Activated CD4-positive, alpha-beta T cell treated with anti-CD3 and anti-CD28 coated beads for 4 hours (primary cell): ENCODE measurements around the gene POU2F1.
A peak's percentile ranks its signal among the peaks of the same experiment; 100 is the strongest.

Experiments used
- DNase-seq, 2 donors: peaks; one replicate each; pipeline ENCODE4 v3.0.0-alpha.2; 2020

The POU2F1 gene

GRCh38 chr1:167375949-167376348, 155.3 kb downstream of the POU2F1 start:
- no peak for DNase-seq

- no peak for DNase-seq
These were observed 166.7 kb downstream of the POU2F1 start for GRCh38 chr1:167387251-167387910.

DNA sequence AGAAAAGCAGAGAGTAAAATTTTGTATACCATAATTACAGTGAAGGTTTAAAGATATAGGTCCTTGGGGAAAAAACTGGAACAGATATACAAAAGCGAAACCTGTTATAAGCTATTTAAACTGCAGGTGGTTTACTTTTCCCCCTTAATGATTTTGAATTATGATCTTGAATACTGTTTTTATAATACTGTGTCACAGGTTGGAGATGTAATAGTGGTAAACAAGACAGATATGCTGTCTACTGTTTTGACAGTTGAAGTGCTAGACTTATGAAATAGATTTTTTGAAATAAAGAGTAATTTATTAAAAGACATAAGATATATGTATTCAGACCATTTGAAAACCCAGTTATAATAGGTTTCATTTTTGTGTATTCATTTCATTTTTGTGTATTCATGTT, 168.3 kb downstream of the POU2F1 start:
- no peak for DNase-seq

DNA sequence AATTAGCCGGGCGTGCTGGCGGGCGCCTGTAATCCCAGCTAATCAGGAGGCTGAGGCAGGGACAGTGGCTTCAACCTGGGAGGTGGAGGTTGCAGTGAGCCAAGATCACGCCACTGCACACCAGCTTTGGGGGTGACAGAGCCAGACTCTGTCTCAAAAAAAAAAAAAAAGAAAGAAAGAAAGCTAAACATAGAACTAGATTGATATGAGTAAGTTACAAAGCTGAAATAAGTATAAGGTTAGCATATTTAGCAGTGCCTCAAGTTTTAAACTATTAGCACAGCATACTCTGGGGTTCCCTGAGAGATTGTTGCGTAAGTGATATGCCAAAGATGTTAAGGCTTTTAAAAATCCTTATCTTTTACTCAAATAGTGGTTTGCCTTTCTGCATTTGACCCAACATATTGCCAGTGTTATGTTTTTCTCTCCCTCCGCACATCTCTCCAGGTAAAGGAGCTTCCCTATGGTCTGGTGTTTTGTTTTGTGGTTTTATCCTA, 171.6 kb downstream of the POU2F1 start:
- DNase-seq, result no peak

DNA sequence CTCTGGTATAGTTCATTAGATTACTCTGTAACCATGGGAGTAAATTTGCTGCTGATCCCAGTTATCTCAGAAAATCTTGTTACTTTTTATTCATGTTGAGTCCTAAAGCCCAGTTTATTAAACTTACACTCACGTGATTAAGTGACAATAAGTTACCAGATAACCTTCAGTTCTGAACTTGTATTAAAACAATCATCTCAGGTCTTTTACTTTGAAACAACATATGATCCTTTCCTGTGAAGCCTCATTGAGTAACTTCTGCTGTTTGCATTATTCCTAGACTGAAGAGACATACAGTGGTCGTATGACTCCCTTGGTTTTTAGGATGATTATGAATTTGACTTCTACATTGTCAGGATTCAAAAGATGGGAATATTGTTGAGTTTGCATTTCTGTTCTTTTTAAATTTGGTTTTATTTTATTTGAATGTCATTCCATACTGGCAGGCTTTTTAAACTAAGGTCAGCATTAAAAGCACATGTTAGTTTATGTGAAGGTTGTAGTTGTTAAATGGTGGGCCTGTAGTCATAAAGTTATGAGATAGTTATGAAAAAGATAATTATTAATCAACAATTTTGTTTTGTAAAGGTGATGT, 179.8 kb downstream of the POU2F1 start:
- DNase-seq, result no peak

DNA sequence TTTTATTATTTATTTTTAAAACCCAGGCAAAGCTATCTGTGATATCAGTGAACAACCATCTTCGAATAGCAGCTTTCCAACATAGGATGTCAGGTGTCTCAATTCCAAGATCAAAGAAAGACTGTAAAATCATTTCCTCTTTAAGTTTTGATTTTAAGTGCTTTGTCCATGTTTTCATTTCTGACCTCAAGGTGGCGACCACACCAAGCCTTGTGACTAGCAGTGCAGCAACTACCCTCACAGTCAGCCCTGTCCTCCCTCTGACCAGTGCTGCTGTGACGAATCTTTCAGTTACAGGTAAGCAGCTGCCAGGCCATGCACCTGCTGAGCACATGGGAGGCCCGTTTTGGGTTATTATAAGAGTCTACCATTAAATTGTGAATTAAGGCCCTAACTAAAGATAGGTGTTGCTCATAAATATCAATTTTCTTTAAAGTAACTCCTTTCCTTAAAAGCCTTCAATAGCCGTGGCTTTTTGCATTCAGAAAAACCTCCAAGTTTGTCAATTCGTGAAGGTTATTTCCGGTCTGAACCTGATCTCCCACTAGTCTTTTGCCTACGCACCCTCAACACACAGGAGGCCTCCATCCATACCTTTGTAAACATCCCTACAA, 180.7 kb downstream of the POU2F1 start:
- DNase-seq, result peak; percentile 44

- no peak for DNase-seq
These were observed 183.6 kb downstream of the POU2F1 start for GRCh38 chr1:167404161-167404888.

GRCh38 chr1:167404908-167405307, 184.2 kb downstream of the POU2F1 start:
- DNase-seq, result no peak

- DNase-seq, result no peak
These were observed 187.7 kb downstream of the POU2F1 start for GRCh38 chr1:167408355-167408754.

GRCh38 chr1:167409183-167409582, 188.5 kb downstream of the POU2F1 start:
- no peak for DNase-seq

GRCh38 chr1:167412072-167412471, 191.4 kb downstream of the POU2F1 start:
- no peak for DNase-seq

- no peak for DNase-seq
These were observed 192.2 kb downstream of the POU2F1 start for GRCh38 chr1:167412920-167413319.

- DNase-seq, result no peak
These were observed 192.6 kb downstream of the POU2F1 start for GRCh38 chr1:167413328-167413727.

GRCh38 chr1:167416506-167416905, 195.8 kb downstream of the POU2F1 start:
- DNase-seq, result no peak

DNA sequence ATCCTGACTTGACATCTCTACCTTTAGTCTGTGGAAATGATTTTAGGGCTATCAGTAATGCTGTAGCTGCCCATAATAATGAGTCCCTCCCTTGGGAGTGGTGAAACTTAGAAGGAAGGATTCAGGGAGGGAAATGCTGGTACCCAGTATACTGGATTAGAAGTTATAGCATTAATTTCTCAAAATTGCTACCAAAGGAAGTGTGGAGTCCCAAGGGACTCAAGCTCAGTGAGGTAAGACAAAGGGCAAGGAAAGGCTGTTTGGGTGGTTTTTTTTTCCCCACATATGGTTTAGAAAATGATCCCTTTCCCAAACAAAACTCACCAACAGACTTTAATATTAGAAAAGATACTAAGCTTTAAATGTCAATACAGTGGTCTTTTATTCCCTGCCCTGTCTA, 197.7 kb downstream of the POU2F1 start:
- DNase-seq, result no peak

GRCh38 chr1:167419245-167419644, 198.6 kb downstream of the POU2F1 start:
- DNase-seq, result no peak

- no peak for DNase-seq
These were observed 199.8 kb downstream of the POU2F1 start for GRCh38 chr1:167420510-167420909.

DNA sequence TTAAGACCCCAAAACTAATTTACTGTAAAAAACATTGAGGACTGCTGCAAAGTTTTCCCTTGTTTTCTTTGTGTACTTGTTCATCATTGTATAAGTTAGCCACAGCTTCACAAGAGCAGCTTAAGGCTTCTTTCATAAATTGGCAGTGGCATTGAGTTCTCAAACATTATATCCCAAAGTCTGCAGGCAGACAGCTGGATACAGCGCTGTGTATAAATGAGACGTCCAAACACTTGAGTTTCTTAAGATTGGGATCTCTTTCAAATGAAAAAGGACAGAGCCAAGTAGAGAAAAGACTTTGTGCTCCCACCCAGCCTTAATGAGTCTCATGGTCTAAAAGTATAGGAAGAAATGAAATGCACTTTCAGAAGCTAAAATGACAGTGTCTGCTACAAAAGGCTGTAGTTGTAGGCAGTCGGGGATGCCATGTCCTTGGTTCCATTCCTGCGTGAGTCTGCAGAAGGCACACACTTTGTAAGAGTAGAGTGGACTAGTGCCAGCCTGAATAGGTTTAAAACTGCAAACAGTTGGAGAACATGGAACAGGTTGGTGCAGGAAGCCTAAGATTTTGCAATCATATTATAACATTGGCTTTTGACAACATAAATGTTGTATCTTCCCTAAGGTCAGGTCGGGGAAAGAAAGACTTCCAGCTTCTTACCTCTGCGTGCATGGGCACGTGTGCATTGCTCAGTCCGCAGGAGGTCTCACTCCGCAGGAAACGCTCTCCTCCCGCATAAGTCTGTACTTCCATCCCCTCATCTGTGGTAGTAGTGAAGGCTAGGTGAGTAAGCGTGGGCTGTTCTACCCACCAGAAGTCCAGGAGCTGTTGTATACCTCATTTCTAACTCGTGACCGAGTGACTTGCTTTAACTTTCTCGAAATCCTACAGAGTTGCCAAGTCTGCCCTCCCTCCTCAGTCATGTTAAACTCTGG, 203.3 kb downstream of the POU2F1 start:
- no peak for DNase-seq

- DNase-seq, result no peak
These were observed 204.8 kb downstream of the POU2F1 start for GRCh38 chr1:167425482-167425881.

DNA sequence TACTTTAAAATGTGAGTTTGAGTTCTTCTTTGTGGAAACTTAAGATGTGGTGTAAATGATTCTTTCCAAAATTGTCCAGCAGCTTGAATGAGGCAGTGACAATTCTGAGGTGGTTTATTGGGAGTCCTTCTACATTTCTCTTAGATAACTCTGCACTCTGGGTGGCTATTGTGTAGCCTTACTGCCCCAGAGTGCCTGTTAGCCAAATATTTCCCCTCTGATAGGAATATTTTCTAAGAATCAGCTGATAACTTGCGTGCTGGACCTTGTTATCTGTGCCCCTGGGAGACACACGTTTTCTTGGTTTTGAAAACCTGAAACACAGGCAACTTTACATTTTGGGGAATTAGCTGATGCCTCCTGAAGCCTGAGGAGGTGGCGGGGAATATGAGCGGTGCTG, 206.0 kb downstream of the POU2F1 start:
- DNase-seq, result no peak

DNA sequence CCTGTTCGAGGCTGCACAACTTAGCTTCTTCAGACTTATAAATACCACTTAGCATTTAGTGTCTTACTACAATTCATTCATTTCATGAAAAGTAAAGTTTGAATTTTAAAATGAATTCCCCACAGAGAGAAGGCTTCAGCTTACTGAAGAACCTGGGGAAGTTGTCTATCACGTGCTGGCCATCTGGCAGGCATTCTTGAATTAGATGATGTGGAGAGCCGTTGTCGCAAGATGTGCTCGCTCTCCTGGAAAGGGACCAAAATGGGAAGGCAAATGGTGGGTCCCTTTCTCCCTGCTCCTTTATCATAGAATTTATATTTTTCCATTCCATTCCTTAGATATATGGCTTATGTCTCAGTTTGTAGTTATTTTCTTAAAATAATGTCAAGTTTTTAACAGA, 207.2 kb downstream of the POU2F1 start:
- no peak for DNase-seq

DNA sequence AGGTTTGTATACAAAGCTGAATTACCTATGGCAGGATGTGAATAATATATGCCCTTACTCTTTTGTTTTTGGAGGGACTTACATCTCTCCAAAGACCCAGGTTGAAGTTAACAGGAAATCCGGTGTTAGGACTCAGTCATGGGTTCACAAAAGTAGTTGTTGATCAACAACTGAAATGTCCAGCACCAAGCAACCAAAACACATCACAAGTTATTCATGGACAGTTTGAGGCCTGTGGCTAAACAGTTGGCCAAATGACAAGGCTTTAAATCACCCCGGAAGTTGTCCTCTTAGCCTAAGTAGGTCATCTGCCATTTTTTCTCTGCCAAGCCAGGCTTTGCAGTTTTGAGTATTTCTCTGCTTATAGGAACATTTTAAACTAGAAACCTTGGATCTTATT, 207.7 kb downstream of the POU2F1 start:
- no peak for DNase-seq

DNA sequence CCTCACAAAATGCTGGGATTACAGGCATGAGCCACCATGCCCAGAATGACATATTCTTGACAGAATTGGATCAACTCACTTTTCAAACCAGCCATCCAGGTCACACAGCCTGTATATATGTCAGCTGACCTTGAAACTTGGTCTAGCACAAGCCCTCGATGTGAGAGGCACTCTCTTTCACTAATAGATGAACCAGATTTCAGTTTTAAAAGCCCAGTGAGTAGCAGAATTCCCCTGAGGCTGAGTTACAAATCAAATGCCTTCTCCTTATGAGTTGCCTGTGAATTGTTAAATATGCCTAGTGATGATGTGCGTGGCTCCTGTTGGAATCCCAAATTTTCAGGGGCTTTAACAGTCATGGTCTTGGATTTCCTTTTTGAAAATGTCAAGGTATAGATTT, 208.9 kb downstream of the POU2F1 start:
- no peak for DNase-seq
